Mucosa of stomach (tissue), 1 donor: ENCODE results near the gene HSD17B2.
"Not testable (repeated sequence)": the region's sequence is repeated elsewhere in the genome, so short reads cannot be mapped to it uniquely, and the experiment has no call there.

Experiments used
- H3K27me3 ChIP-seq: one replicate; pipeline ENCODE4 v1.7.0; 2013; ENCODE audit warnings: mild to moderate bottlenecking, low read length; ENCODE audit not compliant: control insufficient read depth, insufficient read depth
- H3K36me3 ChIP-seq: one replicate; pipeline ENCODE4 v1.7.0; 2013; ENCODE audit warnings: low read length; ENCODE audit not compliant: control insufficient read depth, insufficient read depth
- H3K4me1 ChIP-seq: one replicate; pipeline ENCODE4 v1.7.0; 2013; ENCODE audit warnings: mild to moderate bottlenecking, low read length; ENCODE audit not compliant: control insufficient read depth, insufficient read depth
- H3K4me3 ChIP-seq: one replicate; pipeline ENCODE4 v1.7.0; 2013; ENCODE audit warnings: low read length
- H3K9ac ChIP-seq: one replicate; pipeline ENCODE4 v1.7.0; 2013; ENCODE audit warnings: mild to moderate bottlenecking, low read length, moderate library complexity
- H3K9me3 ChIP-seq: one replicate; pipeline ENCODE4 v1.7.0; 2013; ENCODE audit warnings: mild to moderate bottlenecking, low read length, moderate library complexity; ENCODE audit not compliant: control insufficient read depth
- donor health status: Pancreatic carcinoma.

Gene HSD17B2

DNA sequence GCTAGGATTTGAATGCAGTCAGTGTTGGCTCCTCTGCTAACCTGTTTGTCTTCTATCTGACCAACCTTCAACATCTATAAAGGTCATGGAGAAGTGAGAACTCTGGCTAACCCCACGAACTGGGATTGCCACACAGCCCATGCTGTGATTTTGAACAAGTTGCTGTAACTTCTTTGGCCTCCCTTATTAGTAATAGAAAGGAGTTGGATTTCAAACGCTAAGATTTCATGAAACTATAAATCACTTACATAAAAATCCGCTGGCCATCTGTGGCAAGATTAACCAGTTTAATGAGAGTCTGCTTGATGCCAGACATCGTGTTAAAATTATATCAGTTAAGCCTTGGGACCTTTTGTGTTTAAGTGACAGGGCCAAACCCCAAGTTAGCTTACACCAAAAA, 53.4 kb downstream of the HSD17B2 start:
- H3K4me1 ChIP-seq: peaks cover 18% of the 10 kb centered on the region
- H3K4me3 ChIP-seq: no peak overlapping the region
- no peaks in the 10 kb centered on the region for H3K9me3 ChIP-seq
- no peak overlapping the region for H3K9ac ChIP-seq
- H3K36me3 ChIP-seq: no peaks in the 10 kb centered on the region
- no peaks in the 10 kb centered on the region for H3K27me3 ChIP-seq

DNA sequence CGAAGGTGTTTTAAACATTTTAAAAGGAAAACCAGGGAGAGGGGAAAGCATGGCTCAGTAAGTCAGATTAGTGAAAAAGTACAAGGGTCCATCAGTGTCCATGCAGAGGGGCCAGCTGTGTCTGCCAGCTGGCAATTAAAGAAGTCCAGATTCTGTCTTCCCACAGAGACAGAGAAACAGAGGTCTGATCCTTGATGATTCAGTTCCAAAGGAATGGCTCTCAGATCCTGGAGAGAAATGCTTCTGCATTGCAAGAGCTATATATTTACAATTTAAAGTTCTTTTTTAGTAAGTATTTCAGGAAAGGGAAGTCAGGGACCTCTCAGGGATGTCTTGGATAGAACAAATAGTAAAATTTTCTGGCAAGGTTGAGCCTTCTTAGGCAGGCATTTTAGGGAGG, 56.2 kb downstream of the HSD17B2 start:
- no peaks in the 10 kb centered on the region for H3K27me3 ChIP-seq
- peaks cover 9% of the 10 kb centered on the region for H3K4me1 ChIP-seq
- no peak overlapping the region for H3K9ac ChIP-seq
- no peak overlapping the region for H3K4me3 ChIP-seq
- H3K36me3 ChIP-seq: no peaks in the 10 kb centered on the region
- H3K9me3 ChIP-seq: no peaks in the 10 kb centered on the region

DNA sequence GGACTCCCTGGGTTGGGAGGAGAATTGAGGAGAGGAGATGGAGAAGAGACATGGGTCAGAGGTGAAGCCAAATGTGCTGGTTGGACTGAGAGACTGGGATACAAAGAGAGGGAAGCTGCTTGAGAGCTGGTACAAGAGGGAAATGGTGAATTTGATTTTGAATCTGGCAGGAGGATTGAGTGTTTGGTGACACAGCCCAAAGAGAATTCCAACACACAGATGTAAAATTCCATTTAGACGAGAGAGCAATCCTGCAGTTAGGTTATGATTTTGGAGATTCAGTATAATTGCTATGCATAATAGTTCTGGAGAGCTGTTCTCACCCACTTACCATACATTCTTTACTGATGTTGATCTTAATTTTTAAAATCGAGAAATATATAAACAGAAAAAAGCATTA, 57.7 kb downstream of the HSD17B2 start:
- Histone ChIP-seq H3K36me3 (no peaks in the 10 kb centered on the region), H3K9ac (no peak overlapping the region), H3K4me3 (no peak overlapping the region), H3K4me1 (peaks cover 9% of the 10 kb centered on the region), H3K9me3 (no peaks in the 10 kb centered on the region), H3K27me3 (no peaks in the 10 kb centered on the region)

DNA sequence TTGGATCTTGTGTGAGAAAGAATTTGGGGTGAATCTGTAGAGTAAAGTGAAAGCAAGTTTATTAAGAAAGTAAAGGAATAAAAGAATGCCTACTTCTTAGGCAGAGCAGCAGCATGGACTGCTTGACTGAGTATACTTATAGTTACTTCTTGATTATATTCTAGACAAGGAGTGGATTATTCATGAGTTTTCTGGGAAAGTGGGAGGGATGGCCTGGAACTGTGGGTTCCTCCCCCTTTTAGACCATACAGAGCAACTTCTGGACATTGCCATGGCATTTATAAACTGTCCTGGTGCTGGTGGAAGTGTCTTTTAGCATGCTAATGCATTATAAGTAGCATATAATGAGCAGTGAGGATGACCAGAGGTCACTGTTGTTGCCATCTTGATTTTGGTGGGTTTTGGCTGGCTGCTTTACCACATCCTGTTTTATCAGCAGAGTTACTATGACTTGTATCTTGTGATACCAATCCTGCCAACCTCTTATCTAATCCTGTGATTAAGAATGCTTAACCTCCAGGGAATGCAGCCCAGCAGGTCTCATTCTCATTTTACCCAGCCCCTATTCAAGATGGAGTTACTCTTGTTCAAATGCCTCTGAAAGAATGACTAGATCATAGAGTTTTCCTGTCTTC, 58.7 kb downstream of the HSD17B2 start:
- H3K9ac ChIP-seq: no peak overlapping the region
- no peaks in the 10 kb centered on the region for H3K36me3 ChIP-seq
- H3K27me3 ChIP-seq: no peaks in the 10 kb centered on the region
- no peaks in the 10 kb centered on the region for H3K9me3 ChIP-seq
- H3K4me3 ChIP-seq: no peak overlapping the region
- peaks cover 9% of the 10 kb centered on the region for H3K4me1 ChIP-seq

DNA sequence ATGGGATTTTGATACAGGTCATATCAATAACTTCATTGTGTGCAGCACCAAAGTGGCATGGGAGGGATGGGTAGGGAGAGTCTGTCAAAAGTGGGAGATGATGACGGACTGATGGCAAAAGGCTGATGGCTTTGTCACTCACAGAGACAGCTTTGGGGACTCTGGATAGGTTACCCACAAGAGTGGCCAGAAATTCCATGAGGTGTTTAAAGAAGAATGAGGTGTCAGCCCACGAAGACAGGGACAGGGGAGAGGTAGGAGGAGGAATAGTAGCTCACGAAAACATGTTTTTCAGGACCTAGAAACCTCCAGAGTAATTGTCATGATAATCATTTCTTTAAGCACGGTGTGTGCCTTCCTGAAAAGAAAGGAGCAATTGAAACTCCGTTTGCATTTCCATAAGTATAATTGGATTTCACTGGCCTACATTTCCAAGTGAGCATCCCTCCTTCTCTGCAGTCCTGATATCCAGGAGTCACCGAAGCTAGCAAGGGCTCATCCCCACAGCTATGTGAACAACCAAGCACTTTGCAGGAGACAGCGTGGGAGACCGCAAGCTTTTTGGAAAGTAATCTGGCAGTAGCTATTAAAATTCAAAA, 60.0 kb downstream of the HSD17B2 start:
- H3K4me1 ChIP-seq: peaks cover 9% of the 10 kb centered on the region
- no peak overlapping the region for H3K4me3 ChIP-seq
- H3K27me3 ChIP-seq: no peaks in the 10 kb centered on the region
- no peak overlapping the region for H3K9ac ChIP-seq
- no peaks in the 10 kb centered on the region for H3K9me3 ChIP-seq
- H3K36me3 ChIP-seq: no peaks in the 10 kb centered on the region

DNA sequence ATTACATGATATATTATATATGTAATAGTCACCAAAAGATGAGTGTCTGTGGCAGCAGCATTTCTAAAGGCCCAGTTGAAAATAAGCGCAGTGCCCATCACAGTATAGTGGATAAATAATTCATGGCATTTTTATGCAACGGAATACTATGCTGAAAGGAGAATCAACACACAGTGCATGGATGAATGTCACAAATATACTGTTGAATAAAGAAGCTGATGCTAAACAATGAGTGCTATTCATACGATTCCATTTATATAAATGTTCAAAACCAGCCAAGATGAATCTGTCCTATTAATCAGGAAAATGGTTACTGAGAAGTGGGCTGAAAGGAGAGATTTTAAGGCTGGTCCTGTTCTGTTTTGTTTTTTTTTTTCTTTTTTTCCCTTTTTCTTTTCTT, 61.6 kb downstream of the HSD17B2 start:
- no peak overlapping the region for H3K4me3 ChIP-seq
- H3K4me1 ChIP-seq: peaks cover 9% of the 10 kb centered on the region
- no peaks in the 10 kb centered on the region for H3K27me3 ChIP-seq
- H3K9ac ChIP-seq: no peak overlapping the region
- no peaks in the 10 kb centered on the region for H3K36me3 ChIP-seq
- no peaks in the 10 kb centered on the region for H3K9me3 ChIP-seq

DNA sequence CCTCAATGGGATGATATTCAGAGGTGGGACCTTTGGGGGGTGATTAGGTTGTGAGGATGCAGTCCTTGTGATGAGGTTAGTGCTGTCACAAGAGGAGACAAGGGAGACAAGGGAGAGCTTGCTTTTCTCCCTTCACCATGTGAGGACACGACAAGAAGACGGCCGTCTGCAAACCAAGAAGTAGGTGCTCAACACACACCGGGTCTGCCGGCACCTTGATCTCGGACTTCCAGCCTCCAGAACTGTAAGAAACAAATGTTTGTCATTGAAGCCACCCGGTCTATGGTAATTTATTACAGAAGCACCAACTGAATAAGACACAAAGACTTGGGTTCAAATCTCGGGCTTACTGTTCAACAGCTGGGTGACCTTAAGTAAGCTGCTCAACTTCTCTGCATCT, 70.1 kb downstream of the HSD17B2 start:
- Histone ChIP-seq H3K27me3 (no peaks in the 10 kb centered on the region), H3K36me3 (no peaks in the 10 kb centered on the region), H3K9ac (no peak overlapping the region), H3K4me1 (no peaks in the 10 kb centered on the region), H3K4me3 (no peak overlapping the region), H3K9me3 (no peaks in the 10 kb centered on the region)

DNA sequence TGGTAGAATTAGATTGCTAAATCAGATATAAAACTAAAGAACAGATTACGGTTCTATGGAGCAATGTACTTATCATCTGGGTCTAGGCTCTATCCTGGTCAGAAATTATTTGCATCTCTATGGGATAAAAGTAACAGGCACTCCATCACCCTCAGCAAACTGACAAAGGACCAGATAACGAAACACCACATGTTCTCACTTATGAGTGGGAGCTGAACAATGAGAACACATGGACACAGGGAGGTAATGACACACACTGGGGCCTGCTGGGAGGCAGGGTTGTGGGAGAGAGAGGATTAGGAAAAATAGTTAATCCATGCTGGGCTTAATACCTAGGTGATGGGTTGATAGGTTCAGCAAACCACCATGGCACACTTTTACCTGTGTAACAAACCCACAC, 73.0 kb downstream of the HSD17B2 start:
- no peaks in the 10 kb centered on the region for H3K36me3 ChIP-seq
- H3K4me1 ChIP-seq: no peaks in the 10 kb centered on the region
- H3K4me3 ChIP-seq: no peak overlapping the region
- H3K9me3 ChIP-seq: no peaks in the 10 kb centered on the region
- H3K9ac ChIP-seq: no peak overlapping the region
- no peaks in the 10 kb centered on the region for H3K27me3 ChIP-seq

DNA sequence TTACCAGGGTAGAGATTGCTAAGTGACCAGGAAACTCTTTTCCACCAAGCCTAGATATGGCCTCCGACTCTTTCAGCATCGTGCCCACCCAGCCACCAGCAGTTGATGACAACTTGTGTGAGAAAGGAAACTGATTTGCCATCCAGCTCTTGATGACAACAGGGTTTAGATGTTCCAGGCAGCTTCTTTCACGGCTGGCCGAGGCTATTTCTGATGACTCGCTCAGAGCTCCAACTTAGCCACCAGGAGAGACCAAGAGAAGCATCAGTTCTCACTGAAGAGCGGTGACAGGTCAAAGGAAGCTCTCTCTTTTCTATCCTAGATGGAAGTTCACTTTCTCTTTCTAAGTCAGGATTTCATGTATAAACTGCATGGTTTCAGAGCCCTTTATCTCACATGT, 73.7 kb downstream of the HSD17B2 start:
- no peaks in the 10 kb centered on the region for H3K4me1 ChIP-seq
- H3K27me3 ChIP-seq: no peaks in the 10 kb centered on the region
- no peak overlapping the region for H3K4me3 ChIP-seq
- no peaks in the 10 kb centered on the region for H3K9me3 ChIP-seq
- no peaks in the 10 kb centered on the region for H3K36me3 ChIP-seq
- no peak overlapping the region for H3K9ac ChIP-seq

DNA sequence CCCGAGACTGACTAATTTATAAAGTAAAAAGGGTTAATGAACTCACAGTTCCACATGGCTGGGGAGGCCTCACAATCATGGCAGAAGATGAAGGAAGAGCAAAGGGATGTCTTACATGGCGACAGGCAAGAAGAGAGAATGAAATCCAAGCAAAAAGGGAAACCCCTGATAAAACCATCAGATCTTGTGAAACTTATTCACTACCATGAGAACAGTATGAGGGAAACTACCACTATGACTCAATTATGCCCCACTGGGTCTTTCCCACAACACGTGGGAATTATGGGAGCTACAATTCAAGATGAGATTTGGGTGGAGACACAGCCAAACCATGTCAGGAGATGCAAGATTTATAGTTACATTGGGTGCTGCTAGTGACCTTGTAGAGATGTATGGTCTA, 74.2 kb downstream of the HSD17B2 start:
- H3K27me3 ChIP-seq, H3K4me3 ChIP-seq, H3K4me1 ChIP-seq, H3K36me3 ChIP-seq, H3K9ac ChIP-seq, H3K9me3 ChIP-seq: not testable (repeated sequence)

DNA sequence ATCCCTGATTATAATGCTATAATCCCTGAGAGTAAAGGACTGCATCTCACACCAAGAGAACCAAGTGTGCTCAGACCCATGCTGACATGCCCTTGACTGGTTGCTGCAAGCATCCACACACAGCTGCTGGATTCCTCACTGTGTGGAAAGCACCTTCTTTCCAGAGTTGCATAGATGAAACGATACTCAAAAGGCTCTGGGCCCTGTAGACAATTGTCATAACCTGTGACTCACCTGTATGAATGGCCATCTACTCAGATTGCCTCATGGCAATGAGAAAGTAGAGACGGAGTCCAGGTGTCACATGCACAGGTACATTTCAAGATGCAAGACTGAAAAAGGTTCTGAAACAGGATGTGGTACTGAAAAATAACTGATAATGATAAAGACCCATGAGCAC, 76.9 kb downstream of the HSD17B2 start:
- Histone ChIP-seq H3K9ac (no peak overlapping the region), H3K4me3 (no peak overlapping the region), H3K36me3 (no peaks in the 10 kb centered on the region), H3K4me1 (no peaks in the 10 kb centered on the region), H3K9me3 (no peaks in the 10 kb centered on the region), H3K27me3 (no peaks in the 10 kb centered on the region)

DNA sequence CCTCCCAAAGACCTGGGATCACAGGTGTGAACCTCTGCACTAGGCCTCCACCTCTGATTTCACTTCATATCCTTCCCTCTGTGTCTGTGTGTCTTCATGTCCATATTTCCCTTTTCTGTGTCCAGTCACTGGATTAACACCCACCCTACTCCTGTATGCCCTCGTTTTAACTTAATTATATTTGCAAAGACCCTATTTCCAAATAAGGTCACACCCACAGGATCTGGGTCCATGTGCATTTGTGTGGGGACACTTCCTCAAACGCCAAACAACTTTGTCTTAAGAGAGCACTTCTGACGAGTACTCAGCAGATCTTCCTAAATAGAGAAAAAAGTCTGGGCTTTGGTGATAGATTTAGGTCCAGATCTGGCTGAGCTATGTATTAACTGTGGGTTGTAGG, 78.7 kb downstream of the HSD17B2 start:
- Histone ChIP-seq H3K9ac (no peak overlapping the region), H3K27me3 (no peaks in the 10 kb centered on the region), H3K9me3 (no peaks in the 10 kb centered on the region), H3K36me3 (no peaks in the 10 kb centered on the region), H3K4me1 (no peaks in the 10 kb centered on the region), H3K4me3 (no peak overlapping the region)

DNA sequence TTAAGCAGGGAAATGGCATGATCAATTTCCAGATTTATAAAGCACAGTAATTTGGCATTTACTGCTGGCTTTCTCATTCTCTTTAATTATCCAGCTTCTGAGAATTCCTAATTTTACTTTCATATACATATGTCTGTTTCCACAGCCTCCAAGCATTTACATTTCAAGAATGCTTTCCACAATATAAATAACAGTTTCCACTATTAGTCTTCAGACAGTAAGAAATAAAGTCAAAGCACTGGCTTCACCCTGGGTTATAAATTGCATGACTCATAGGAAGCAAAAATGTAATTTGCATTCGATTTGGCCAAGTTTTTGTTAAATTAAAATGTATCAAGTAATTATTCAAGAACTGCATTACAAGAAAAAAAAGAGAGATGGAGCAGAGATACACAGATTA, 81.5 kb downstream of the HSD17B2 start:
- H3K27me3 ChIP-seq: no peaks in the 10 kb centered on the region
- H3K9me3 ChIP-seq: no peaks in the 10 kb centered on the region
- no peak overlapping the region for H3K9ac ChIP-seq
- no peaks in the 10 kb centered on the region for H3K4me1 ChIP-seq
- H3K4me3 ChIP-seq: no peak overlapping the region
- no peaks in the 10 kb centered on the region for H3K36me3 ChIP-seq
